HCT116 (cell line): Measurements from ENCODE around the gene C17orf100. TPM values are rescaled to one million over a fixed set of nuclear protein-coding genes. Genes with fewer than 3 reads are reported as not detected.

ENCODE experiments used
- ATAC-seq: fragments of 200-7000 bp; cut with Tn5 transposase; 2 replicates; pipeline ENCODE4 v1.9.1; 2020; ENCODE audit warnings: mild to moderate bottlenecking, moderate library complexity
- BruUV-seq: library from RNA; stranded (reverse); fragments of 400-500 nt; replicated peaks from 2 replicates; lab custom pipeline; 2021; lab: Mats Ljungman, UMichigan
- CTCF ChIA-PET: fragments of 300-600 bp; sonication (Branson Sonifier 250); formaldehyde crosslinking; loops from one replicate; lab custom pipeline; 2021; ENCODE audit warnings: antibody characterized with exemption; lab: Charles Lee
- POLR2A ChIA-PET: fragments of 300-600, 350-600 bp; sonication (Branson Sonifier 250); formaldehyde crosslinking; loops from one replicate; lab custom pipeline; 2021; ENCODE audit warnings: antibody characterized with exemption; lab: Charles Lee
- RAD21 ChIA-PET, 2 experiments: fragments of 300-600 bp; sonication (Branson Sonifier 250); formaldehyde crosslinking; loops; one replicate each; lab custom pipeline; 2023; ENCODE audit warnings: low total read pairs in 2 of 2; ENCODE audit not compliant: uncharacterized antibody in 2 of 2, unreplicated experiment in 2 of 2, low non-redundant PET in 1 of 2; lab: Charles Lee
- DNase-seq: peaks from one replicate; pipeline ENCODE4 v3.0.0-alpha.2; 2010; ENCODE audit warnings: low read depth, low spot score
- H2AFZ ChIP-seq: fragments of 200-600 bp; shearing (Covaris generic), sonication (generic); 2 replicates; pipeline ENCODE4 v1.6.1; 2017; ENCODE audit warnings: low read depth, mixed run types, mixed read lengths, antibody characterized with exemption, low read length; ENCODE audit not compliant: poor library complexity, severe bottlenecking
- H3K27ac ChIP-seq: 2 replicates; pipeline ENCODE4 v1.5.1; 2012; ENCODE audit warnings: low read depth, low read length
- H3K27me3 ChIP-seq: fragments of 200-600 bp; sonication (generic); 2 replicates; pipeline ENCODE4 v1.6.1; 2016; ENCODE audit warnings: mixed run types, low read length, mixed read lengths; ENCODE audit not compliant: insufficient read depth
- H3K36me3 ChIP-seq, 2 experiments: fragments of 200-500 bp in 1 of 2; fragments of 200-600 bp in 1 of 2; sonication (Bioruptor generic) in 1 of 2; sonication (generic) in 1 of 2; 2 replicates each; pipeline versions ENCODE4 v1.5.1 to v1.6.1; 2014 to 2016; ENCODE audit warnings: low read length in 2 of 2, inconsistent platforms in 1 of 2, mixed read lengths in 1 of 2, mixed run types in 1 of 2; ENCODE audit not compliant: insufficient read depth in 2 of 2, control insufficient read depth in 1 of 2
- H3K4me1 ChIP-seq, 2 experiments: fragments of 200-600 bp in 1 of 2; sonication (generic) in 1 of 2; 2 replicates each; pipeline versions ENCODE4 v1.5.1 to v1.6.1; 2012 to 2017; ENCODE audit warnings: low read length in 2 of 2, inconsistent platforms in 1 of 2, mild to moderate bottlenecking in 1 of 2, mixed read lengths in 1 of 2, mixed run types in 1 of 2, moderate library complexity in 1 of 2; ENCODE audit not compliant: insufficient read depth in 2 of 2, control insufficient read depth in 1 of 2
- H3K4me2 ChIP-seq: fragments of 200-600 bp; sonication (generic); 2 replicates; pipeline ENCODE4 v1.6.1; 2017; ENCODE audit warnings: mixed run types, low read length, mixed read lengths
- H3K4me3 ChIP-seq, 2 experiments: fragments of 200-600 bp in 1 of 2; sonication (generic) in 1 of 2; replicated peaks in 1 of 2; 2 replicates each; pipeline ENCODE4 v1.5.1; 2011 to 2016; ENCODE audit warnings: low read length in 2 of 2, control low read depth in 1 of 2, low read depth in 1 of 2, mild to moderate bottlenecking in 1 of 2, mixed read lengths in 1 of 2, mixed run types in 1 of 2
- H3K79me2 ChIP-seq: fragments of 200-600 bp; sonication (generic); 2 replicates; pipeline ENCODE4 v1.6.1; 2017; ENCODE audit warnings: mild to moderate bottlenecking, mixed run types, low read length, moderate library complexity, mixed read lengths; ENCODE audit not compliant: insufficient read depth
- H3K9ac ChIP-seq: fragments of 200-600 bp; sonication (generic); 2 replicates; pipeline ENCODE4 v1.6.1; 2016; ENCODE audit warnings: low read length, mixed read lengths
- H3K9me2 ChIP-seq: fragments of 200-600 bp; sonication (generic), shearing (Covaris generic); 2 replicates; pipeline ENCODE4 v1.6.1; 2017; ENCODE audit warnings: mixed run types, mild to moderate bottlenecking, moderate library complexity; ENCODE audit not compliant: insufficient read depth
- H3K9me3 ChIP-seq, 2 experiments: fragments of 200-500 bp in 1 of 2; fragments of 200-600 bp in 1 of 2; sonication (Bioruptor generic) in 1 of 2; sonication (generic) in 1 of 2; 2 replicates each; pipeline ENCODE4 v1.6.1; 2014 to 2017; ENCODE audit warnings: low read length in 2 of 2, mixed read lengths in 2 of 2, inconsistent platforms in 1 of 2, low read depth in 1 of 2, mild to moderate bottlenecking in 1 of 2, mixed run types in 1 of 2, moderate library complexity in 1 of 2; ENCODE audit not compliant: control insufficient read depth in 1 of 2, insufficient read depth in 1 of 2
- H4K20me1 ChIP-seq: fragments of 200-600 bp; sonication (generic), shearing (Covaris generic); 2 replicates; pipeline ENCODE4 v1.6.1; 2017; ENCODE audit warnings: mixed run types, mild to moderate bottlenecking, moderate library complexity; ENCODE audit not compliant: insufficient read depth
- CBX3 ChIP-seq: IDR thresholded peaks from 2 replicates; pipeline ENCODE4 v1.6.1; 2012; ENCODE audit warnings: low read depth
- CTCF ChIP-seq, 3 experiments: fragments of 200-600 bp in 1 of 3; sonication (generic) in 1 of 3; IDR thresholded peaks in 2 of 3; conservative IDR thresholded peaks in 1 of 3; 2 replicates each; pipeline ENCODE4 v1.5.1; 2012 to 2017; ENCODE audit warnings: low read depth in 2 of 3, low read length in 2 of 3, antibody characterized with exemption in 1 of 3, borderline replicate concordance in 1 of 3, control low read depth in 1 of 3, mild to moderate bottlenecking in 1 of 3, mixed read lengths in 1 of 3, mixed run types in 1 of 3, moderate library complexity in 1 of 3; ENCODE audit not compliant: insufficient read depth in 1 of 3
- ELF1 ChIP-seq: IDR thresholded peaks from 2 replicates; pipeline ENCODE4 v1.6.1; 2012; ENCODE audit warnings: low read depth, borderline replicate concordance
- EZH2 ChIP-seq: fragments of 200-600 bp; sonication (generic); IDR thresholded peaks from 2 replicates; pipeline ENCODE4 v1.6.1; 2017; ENCODE audit warnings: antibody characterized with exemption, mixed run types
- RAD21 ChIP-seq: IDR thresholded peaks from 2 replicates; pipeline ENCODE4 v1.6.1; 2012; ENCODE audit warnings: low read depth, mild to moderate bottlenecking
- REST ChIP-seq: IDR thresholded peaks from 2 replicates; pipeline ENCODE4 v1.6.1; 2012; ENCODE audit warnings: low read depth
- SP1 ChIP-seq: IDR thresholded peaks from 2 replicates; pipeline ENCODE4 v1.6.1; 2012; ENCODE audit warnings: low read depth
- YY1 ChIP-seq: IDR thresholded peaks from 2 replicates; pipeline ENCODE4 v1.6.1; 2011; ENCODE audit warnings: low read length, low read depth, moderate library complexity, mild to moderate bottlenecking; ENCODE audit not compliant: insufficient replicate concordance; ENCODE audit errors: extremely low read depth
- ZFX ChIP-seq: fragments of 450-650 bp; IDR thresholded peaks from 2 replicates; pipeline ENCODE4 v1.6.1; 2017
- intact Hi-C: fragments of 100-400 bp; cut with micrococcal nuclease; formaldehyde crosslinking; loops from 2 replicates; pipeline ENCODE4 v1.10.0; 2022
- total RNA-seq: library from RNA; stranded (reverse); gene quantifications from one replicate; pipeline ENCODE4 v1.2.1, GENCODE V29; 2021; ENCODE audit not compliant: unreplicated experiment

C17orf100 gene
- total RNA-seq, 1 experiment from 2014 or later: 0.76 TPM

GRCh38 chr17:6700948-6701307, 49.4 kb downstream of the C17orf100 start:
- POLR2A ChIA-PET: no interaction called here
- intact Hi-C loops: no loop called here
- H3K27ac ChIP-seq: no peak overlapping the region
- H3K4me1 ChIP-seq: no peaks in the 10 kb centered on the region
- H3K4me2 ChIP-seq: no peak overlapping the region
- no peaks in the 10 kb centered on the region for H3K9me2 ChIP-seq
- RAD21 ChIA-PET: no interaction called here
- DNase-seq (no peak), ATAC-seq (no peak)
- TF ChIP-seq REST (no peak), ELF1 (no peak), YY1 (no peak)
- no peaks in the 10 kb centered on the region for H4K20me1 ChIP-seq
- no peaks in the 10 kb centered on the region for H3K79me2 ChIP-seq
- BruUV-seq: no TSS peak
- H3K9me3 ChIP-seq: no peaks in the 10 kb centered on the region
- no peak overlapping the region for H3K4me3 ChIP-seq
- H3K36me3 ChIP-seq: no peaks in the 10 kb centered on the region
- CTCF ChIA-PET: interaction anchor here (1.3 to 2.8 kb wide), 6 partner anchors 8 to 303 kb away, joined by 6 to 13 read pairs (median 8); partner anchors contain the start of gene SLC13A5
- H3K27me3 ChIP-seq: no peaks in the 10 kb centered on the region
- H2AFZ ChIP-seq: no peak overlapping the region
- H3K9ac ChIP-seq: no peak overlapping the region

GRCh38 chr17:6701719-6702118, 50.2 kb downstream of the C17orf100 start:
- Histone ChIP-seq H3K27me3 (no peaks in the 10 kb centered on the region), H4K20me1 (no peaks in the 10 kb centered on the region), H3K9ac (no peak overlapping the region), H3K4me2 (no peak overlapping the region), H2AFZ (peak overlapping the region; percentile 80), H3K36me3 (no peaks in the 10 kb centered on the region), H3K27ac (no peak overlapping the region), H3K4me1 (no peaks in the 10 kb centered on the region), H3K9me2 (no peaks in the 10 kb centered on the region), H3K4me3 (no peak overlapping the region), H3K79me2 (no peaks in the 10 kb centered on the region), H3K9me3 (no peaks in the 10 kb centered on the region)
- ChIA-PET POLR2A (no interaction called here), CTCF (interaction anchor here (0.6 to 2.8 kb wide), 12 partner anchors 8 to 303 kb away, joined by 3 to 13 read pairs (median 6); partner anchors contain the start of gene SLC13A5), RAD21 (interaction anchor here (0.8 kb wide), 2 partner anchors 35 to 303 kb away, joined by 3 to 4 read pairs; no protein-coding TSS in a partner anchor)
- BruUV-seq: no TSS peak
- peak; percentile 100 for ATAC-seq
- DNase-seq: peak; percentile 33
- no peak for TF ChIP-seq SP1
- TF ChIP-seq CBX3: no peak
- TF ChIP-seq ZFX: no peak
- TF ChIP-seq EZH2: no peak
- TF ChIP-seq CTCF (IDR thresholded peaks at IDR 0.05 in 2 of 3, conservative IDR thresholded peaks at IDR 0.05 in 1 of 3; ENCODE audit: borderline replicate concordance in 1 of 3, insufficient read depth in 1 of 3, low read depth in 2 of 3, low read length in 2 of 3): peak; percentile 43 to 81 (median 70); a peak in 5 of 6 replicates
- peak; percentile 57 for TF ChIP-seq RAD21
- intact Hi-C loops: no loop called here
